GM21390 (cell line): ENCODE results near the gene SGSM2.

Source experiments
- ATAC-seq: cut with Tn5 transposase; IDR thresholded peaks from one replicate; pipeline ENCODE4 v1.9.1; 2021; ENCODE audit not compliant: unreplicated experiment

SGSM2 gene

GRCh38 chr17:2366747-2367494, 29.6 kb downstream of the SGSM2 start:
- no peak for ATAC-seq

DNA sequence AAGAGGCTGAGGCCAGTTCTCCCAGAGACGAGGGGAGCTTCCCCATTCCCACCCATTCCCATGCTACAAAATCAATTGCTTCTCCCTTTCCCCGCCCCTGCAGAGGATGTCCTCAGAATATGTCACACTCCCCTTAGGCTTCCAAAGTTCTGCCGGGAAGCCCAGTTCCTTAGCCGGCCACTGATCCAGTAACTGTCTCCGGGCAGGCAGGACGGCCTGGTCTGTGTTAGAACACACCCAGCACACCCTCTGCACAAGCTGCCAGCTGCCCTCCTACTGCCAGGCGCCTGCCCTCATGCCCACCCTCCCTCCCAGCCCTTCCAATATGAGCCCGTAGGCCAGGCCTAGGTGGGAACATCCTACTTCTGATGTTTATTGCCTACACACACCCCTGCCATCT, 31.1 kb downstream of the SGSM2 start:
- no peak for ATAC-seq

- no peak for ATAC-seq
Observed at GRCh38 chr17:2369039-2369438, 31.7 kb downstream of the SGSM2 start.

DNA sequence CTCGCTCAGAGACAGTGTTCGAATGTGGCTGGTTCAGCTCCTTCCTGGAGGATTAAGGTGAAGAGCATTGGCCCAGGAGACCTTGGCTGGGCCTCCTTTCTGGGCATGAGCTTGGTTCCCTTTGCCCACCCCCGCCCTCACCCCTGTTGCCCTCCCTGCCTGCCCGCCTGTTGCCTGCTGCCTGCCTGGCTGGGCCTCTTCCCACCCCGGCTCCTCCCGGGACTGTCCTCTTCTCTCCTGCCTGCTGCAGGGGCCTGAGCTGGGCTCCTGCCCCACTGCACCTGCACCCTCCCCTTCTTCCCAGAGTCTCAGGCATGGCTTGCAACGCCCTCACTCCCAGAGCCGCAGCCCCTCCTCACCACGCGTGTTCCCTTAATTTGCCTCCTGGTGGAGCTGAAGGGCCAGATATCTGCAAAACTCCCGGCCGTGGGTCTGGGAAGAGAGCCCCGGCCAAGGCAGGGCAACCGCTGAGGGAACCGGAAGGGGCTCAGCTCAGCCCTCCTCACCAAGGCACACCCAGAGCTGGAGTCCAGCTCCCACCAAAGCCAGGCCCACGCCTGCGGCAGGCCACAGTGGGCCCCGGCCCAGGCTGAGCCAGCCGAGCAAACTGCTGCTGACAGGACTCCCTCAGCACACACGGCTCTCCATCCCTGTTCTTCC, 32.4 kb downstream of the SGSM2 start:
- ATAC-seq = no peak

DNA sequence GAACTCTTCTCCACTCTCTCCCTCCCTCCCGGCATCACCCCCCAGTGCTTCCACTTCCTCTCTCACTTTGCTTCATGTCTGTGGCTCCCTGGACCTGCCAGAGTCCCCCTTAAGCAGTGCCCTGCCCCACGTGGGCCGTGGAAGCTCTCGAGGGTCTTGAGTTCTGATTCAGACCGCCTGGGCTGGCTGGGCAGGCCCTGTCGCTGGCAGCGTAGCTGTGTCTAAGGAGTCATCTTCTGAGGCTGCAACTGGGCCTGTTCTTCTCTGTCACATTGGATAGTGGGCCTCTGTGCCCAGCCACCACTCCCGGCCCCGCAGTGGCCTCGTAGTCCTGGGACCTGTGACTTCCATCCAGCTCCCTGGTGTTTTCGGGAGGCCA, 32.9 kb downstream of the SGSM2 start:
- no peak for ATAC-seq

DNA sequence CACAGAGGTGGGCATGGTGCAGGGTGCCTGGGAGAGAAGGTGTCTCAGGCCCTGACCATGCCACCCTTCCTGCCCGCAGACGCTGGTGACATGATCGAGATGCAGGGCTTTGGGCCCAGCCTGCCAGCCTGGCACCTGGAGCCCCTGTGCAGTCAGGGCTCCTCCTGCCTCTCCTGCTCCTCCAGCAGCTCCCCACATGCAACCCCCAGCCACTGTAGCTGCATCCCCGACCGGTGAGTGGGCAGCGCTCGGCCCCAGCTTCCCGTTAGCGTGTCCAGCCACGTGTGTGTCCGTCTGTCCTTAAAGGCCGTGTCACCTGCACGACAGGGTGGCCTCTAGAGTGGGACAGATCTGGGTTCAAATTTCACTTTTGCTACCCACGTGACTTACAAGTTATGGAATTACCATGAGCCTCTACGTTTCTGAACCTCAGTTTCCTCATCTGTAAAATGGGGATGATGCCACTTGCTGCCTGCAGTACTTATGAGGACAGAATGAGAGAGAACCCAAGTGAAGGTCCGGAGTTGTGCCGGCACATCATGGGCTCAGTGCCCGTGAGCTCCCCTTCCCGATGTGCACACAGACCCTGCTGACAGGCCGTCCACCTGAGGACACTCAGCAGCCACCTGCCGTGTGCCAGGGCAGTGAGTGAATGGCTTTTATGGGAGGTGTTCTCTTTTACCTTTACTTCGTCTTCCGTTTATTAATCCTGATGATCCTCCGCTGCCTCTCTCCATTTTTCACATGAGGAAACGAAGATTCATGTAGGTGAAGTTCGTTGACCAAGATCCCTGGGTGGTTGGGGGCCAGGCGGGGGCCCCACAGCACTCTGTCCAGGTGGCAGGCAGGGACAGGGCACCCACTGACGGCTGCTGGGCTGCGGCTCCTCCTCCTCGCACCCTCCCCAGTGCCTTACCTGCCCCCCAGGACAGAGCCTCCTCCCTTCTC, 34.2 kb downstream of the SGSM2 start:
- ATAC-seq = no peak

GRCh38 chr17:2372180-2372579, 34.9 kb downstream of the SGSM2 start:
- no peak for ATAC-seq

- no peak for ATAC-seq
Observed at GRCh38 chr17:2372681-2373080, 35.4 kb downstream of the SGSM2 start.

- no peak for ATAC-seq
Observed at GRCh38 chr17:2373179-2373578, 35.9 kb downstream of the SGSM2 start.

DNA sequence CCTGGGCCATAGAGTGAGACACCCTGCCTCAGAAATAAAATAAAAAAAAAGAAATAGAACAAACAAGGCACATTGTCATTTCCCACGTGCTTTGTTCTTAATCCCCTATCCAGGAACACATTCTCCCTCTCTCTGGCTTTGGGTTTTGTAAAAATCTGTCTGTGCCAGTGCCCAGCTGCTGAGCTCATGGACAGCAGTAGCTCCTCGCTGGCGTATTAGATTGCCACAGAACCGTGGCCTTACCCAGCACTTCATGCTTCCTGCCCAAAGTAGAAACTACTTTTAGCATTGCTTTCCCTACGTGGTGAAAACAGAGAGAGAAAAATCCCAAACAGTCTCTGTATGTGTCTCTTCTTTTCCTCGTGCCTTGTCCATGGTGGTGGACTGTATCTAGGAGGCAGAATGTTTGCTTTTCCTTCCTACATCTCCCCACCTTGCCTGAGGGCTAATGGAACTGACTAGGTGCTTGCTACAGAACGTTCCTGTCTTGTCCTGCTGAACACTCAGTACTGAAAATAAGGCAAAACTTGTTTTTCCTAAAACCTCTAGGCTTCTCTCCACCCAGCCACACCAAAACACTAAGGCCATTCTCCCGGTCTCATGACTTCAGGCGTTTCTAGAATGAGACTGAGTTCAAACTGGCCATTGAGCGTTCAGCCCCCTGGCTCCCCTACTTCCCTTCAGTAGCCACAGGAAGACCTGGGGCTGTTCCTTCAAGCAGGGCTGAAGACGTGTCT, 37.4 kb downstream of the SGSM2 start:
- ATAC-seq = no peak

GRCh38 chr17:2375406-2375805, 38.1 kb downstream of the SGSM2 start:
- no peak for ATAC-seq

GRCh38 chr17:2376107-2376506, 38.8 kb downstream of the SGSM2 start:
- ATAC-seq = no peak

- ATAC-seq = no peak
Observed at GRCh38 chr17:2377659-2378058, 40.4 kb downstream of the SGSM2 start.

- ATAC-seq = no peak
Observed at GRCh38 chr17:2378905-2379304, 41.6 kb downstream of the SGSM2 start.

DNA sequence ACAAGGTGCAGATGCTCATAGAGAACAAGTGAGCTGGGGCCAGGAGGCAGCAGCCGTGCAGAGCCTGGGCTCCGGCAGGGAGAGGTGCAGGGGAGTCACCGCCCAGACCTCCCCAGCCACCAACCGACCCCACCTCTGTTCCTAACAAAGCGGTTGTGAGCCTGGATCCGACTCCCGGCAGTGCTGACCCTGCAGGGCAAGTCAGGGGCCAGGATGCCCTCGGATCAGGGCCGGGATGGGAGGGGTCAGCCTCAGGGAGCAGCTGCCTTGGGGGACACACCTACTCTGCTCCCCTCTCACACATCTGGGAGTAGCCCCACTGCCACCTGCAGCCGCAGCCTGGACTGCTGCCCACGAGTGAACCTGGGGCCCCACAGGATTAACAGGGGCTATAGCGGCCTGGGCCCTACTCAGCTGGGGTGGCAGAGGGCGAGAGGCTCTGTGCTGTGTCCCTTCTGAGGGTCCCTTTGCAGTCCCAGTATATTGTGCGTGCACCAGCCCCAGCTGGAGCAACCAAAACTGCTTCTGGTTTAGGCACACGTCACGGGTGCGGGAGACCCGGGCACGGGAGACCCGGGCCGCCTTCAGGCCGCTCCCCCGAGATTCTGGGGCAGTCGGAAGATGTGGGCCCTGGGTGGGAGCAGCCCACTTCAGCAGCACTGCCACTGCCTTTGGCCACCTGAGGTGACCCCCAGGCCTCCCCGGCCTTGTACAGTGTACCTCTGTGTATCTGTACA, 42.4 kb downstream of the SGSM2 start:
- no peak for ATAC-seq

GRCh38 chr17:2380226-2380922, 43.1 kb downstream of the SGSM2 start:
- ATAC-seq = no peak

DNA sequence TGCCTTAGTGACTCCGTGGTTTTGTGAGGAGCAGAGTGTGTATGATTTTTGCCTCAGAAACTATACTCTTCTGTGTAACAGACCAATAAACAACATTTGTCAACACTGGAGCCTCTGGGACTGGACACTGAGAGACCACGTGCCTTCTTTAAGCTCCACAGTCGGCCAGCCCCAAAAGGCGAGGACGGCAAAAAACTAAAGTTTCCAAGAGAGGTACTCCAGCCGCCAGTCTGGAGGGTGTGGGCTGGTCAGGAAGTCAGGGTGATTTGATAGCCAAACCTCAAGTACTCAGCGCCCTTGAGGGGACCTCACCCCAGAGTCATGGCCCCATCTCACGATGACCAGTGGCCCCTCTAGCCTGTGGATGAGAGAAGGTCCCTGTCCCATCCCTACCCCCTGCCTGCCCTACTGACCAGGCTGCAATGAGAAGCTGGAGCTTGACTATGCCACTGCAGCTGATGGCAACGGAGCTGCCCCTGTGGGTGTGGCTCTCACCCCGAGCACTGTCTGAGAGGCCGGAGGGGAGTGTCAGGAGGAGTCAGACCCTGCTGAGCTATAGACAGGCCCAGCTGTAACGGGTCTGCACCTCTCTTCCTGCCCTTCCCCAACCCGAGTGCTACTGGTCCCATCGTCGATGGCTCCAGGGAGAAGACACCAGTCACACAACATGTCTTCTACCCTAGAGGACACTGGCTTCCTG, 43.8 kb downstream of the SGSM2 start:
- no peak for ATAC-seq

GRCh38 chr17:2383628-2384167, 46.4 kb downstream of the SGSM2 start:
- no peak for ATAC-seq
